ENCODE data around the gene SPRR2F. TPM values are rescaled to one million over a fixed set of nuclear protein-coding genes. Genes with fewer than 3 reads are reported as not detected.
"Not testable (repeated sequence)": the region's sequence is repeated elsewhere in the genome, so short reads cannot be mapped to it uniquely, and the experiment has no call there.

The SPRR2F gene
- total RNA-seq, 1 experiment from 2014 or later: not detected

DNA sequence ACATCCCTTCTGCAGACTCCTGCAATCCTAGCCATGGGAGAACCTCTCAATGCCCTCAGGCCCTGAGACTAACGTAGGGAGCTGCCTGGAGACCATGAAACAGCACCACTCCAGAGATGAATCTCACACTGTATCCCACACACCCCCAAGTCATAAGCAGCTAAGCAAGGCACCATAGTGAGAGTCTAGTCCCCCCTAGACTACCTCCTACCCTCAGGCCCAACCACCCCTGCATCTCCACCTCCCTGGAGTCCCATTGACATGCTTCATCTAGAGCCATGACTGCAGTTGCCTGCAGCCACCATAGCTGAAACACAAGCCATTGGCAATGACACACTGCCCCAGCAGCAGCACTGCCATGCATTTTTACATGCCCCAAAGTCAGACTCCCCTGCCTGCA, 20.0 kb upstream of the SPRR2F start:
- no TSS peak for BruUV-seq (replicated peaks)
- Histone ChIP-seq H3K4me3 (replicated peaks in 1 of 2; ENCODE audit: low read depth in 1 of 2, low read length in 2 of 2) (no peak overlapping the region), H3K9ac (ENCODE audit: low read length) (no peak overlapping the region), H3K9me3 (ENCODE audit: control insufficient read depth in 1 of 2, insufficient read depth in 1 of 2, low read depth in 1 of 2, low read length in 2 of 2) (no peaks in the 10 kb centered on the region), H3K36me3 (ENCODE audit: control insufficient read depth in 1 of 2, insufficient read depth in 2 of 2, low read length in 2 of 2) (no peaks in the 10 kb centered on the region), H3K9me2 (ENCODE audit: insufficient read depth) (no peaks in the 10 kb centered on the region), H3K27ac (ENCODE audit: low read depth, low read length) (no peak overlapping the region), H3K4me2 (ENCODE audit: low read length) (no peak overlapping the region), H3K27me3 (ENCODE audit: insufficient read depth, low read length) (peaks cover 25% of the 10 kb centered on the region; the same call in 1 of the 2 replicates), H4K20me1 (ENCODE audit: insufficient read depth) (no peaks in the 10 kb centered on the region), H2AFZ (ENCODE audit: low read depth, low read length, poor library complexity, severe bottlenecking) (no peak overlapping the region), H3K79me2 (ENCODE audit: insufficient read depth, low read length) (no peaks in the 10 kb centered on the region), H3K4me1 (ENCODE audit: control insufficient read depth in 1 of 2, insufficient read depth in 2 of 2, low read length in 2 of 2) (no peaks in the 10 kb centered on the region)
- TF ChIP-seq SIN3A (IDR thresholded peaks at IDR 0.05; ENCODE audit: low read depth) (no peak), JUND (IDR thresholded peaks at IDR 0.05) (no peak), ATF3 (IDR thresholded peaks at IDR 0.05) (no peak), EZH2 (IDR thresholded peaks at IDR 0.05) (no peak), EGR1 (IDR thresholded peaks at IDR 0.05; ENCODE audit: low read depth) (no peak), ELF1 (IDR thresholded peaks at IDR 0.05; ENCODE audit: borderline replicate concordance, low read depth) (no peak), CTCF (IDR thresholded peaks at IDR 0.05 in 2 of 3, conservative IDR thresholded peaks at IDR 0.05 in 1 of 3; ENCODE audit: borderline replicate concordance in 1 of 3, insufficient read depth in 1 of 3, low read depth in 2 of 3, low read length in 2 of 3) (no peak)
- TF ChIP-seq, protein P1, sequence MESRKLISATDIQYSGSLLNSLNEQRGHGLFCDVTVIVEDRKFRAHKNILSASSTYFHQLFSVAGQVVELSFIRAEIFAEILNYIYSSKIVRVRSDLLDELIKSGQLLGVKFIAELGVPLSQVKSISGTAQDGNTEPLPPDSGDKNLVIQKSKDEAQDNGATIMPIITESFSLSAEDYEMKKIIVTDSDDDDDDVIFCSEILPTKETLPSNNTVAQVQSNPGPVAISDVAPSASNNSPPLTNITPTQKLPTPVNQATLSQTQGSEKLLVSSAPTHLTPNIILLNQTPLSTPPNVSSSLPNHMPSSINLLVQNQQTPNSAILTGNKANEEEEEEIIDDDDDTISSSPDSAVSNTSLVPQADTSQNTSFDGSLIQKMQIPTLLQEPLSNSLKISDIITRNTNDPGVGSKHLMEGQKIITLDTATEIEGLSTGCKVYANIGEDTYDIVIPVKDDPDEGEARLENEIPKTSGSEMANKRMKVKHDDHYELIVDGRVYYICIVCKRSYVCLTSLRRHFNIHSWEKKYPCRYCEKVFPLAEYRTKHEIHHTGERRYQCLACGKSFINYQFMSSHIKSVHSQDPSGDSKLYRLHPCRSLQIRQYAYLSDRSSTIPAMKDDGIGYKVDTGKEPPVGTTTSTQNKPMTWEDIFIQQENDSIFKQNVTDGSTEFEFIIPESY (IDR thresholded peaks at IDR 0.05; ENCODE audit: extremely low read depth, insufficient replicate concordance, low read length): no peak
- ChIA-PET POLR2A (no interaction called here), CTCF (no interaction called here), RAD21 (ENCODE audit: low non-redundant PET in 1 of 2, low total read pairs in 2 of 2, uncharacterized antibody in 2 of 2, unreplicated experiment in 2 of 2) (no interaction called here)
- ATAC-seq (no peak), DNase-seq (ENCODE audit: low read depth, low spot score) (no peak)
- intact Hi-C loops (cut with micrococcal nuclease): no loop called here

- H3K36me3 ChIP-seq (ENCODE audit: control insufficient read depth in 1 of 2, insufficient read depth in 2 of 2, low read length in 2 of 2); H3K79me2 ChIP-seq (ENCODE audit: insufficient read depth, low read length); H3K9me2 ChIP-seq (ENCODE audit: insufficient read depth); H2AFZ ChIP-seq (ENCODE audit: low read depth, low read length, poor library complexity, severe bottlenecking); H3K9ac ChIP-seq (ENCODE audit: low read length); H4K20me1 ChIP-seq (ENCODE audit: insufficient read depth); H3K4me1 ChIP-seq (ENCODE audit: control insufficient read depth in 1 of 2, insufficient read depth in 2 of 2, low read length in 2 of 2); intact Hi-C loops (cut with micrococcal nuclease); ATAC-seq; RAD21 ChIA-PET (ENCODE audit: low non-redundant PET in 1 of 2, low total read pairs in 2 of 2, uncharacterized antibody in 2 of 2, unreplicated experiment in 2 of 2); BruUV-seq (replicated peaks); H3K4me3 ChIP-seq (replicated peaks in 1 of 2; ENCODE audit: low read depth in 1 of 2, low read length in 2 of 2); DNase-seq (ENCODE audit: low read depth, low spot score); H3K27me3 ChIP-seq (ENCODE audit: insufficient read depth, low read length); POLR2A ChIA-PET; H3K27ac ChIP-seq (ENCODE audit: low read depth, low read length); H3K4me2 ChIP-seq (ENCODE audit: low read length); CTCF ChIA-PET; H3K9me3 ChIP-seq (ENCODE audit: control insufficient read depth in 1 of 2, insufficient read depth in 1 of 2, low read depth in 1 of 2, low read length in 2 of 2): not testable (repeated sequence)
Measured at GRCh38 chr1:153128688-153129087, 15.4 kb upstream of the SPRR2F start.
